Iris pigment epithelial cell (primary cell): ENCODE measurements around the gene LMX1B.

Experiments used
- DNase-seq: peaks from one replicate; pipeline ENCODE4 v3.0.0-alpha.2; 2011; ENCODE audit warnings: low read depth

LMX1B gene

GRCh38 chr9:126617823-126618165, 4.1 kb downstream of the LMX1B start:
- no peak for DNase-seq

GRCh38 chr9:126618190-126618584, 4.5 kb downstream of the LMX1B start:
- DNase-seq = peak; percentile 28

- no peak for DNase-seq
These were observed 5.0 kb downstream of the LMX1B start for GRCh38 chr9:126618585-126619360.

DNA sequence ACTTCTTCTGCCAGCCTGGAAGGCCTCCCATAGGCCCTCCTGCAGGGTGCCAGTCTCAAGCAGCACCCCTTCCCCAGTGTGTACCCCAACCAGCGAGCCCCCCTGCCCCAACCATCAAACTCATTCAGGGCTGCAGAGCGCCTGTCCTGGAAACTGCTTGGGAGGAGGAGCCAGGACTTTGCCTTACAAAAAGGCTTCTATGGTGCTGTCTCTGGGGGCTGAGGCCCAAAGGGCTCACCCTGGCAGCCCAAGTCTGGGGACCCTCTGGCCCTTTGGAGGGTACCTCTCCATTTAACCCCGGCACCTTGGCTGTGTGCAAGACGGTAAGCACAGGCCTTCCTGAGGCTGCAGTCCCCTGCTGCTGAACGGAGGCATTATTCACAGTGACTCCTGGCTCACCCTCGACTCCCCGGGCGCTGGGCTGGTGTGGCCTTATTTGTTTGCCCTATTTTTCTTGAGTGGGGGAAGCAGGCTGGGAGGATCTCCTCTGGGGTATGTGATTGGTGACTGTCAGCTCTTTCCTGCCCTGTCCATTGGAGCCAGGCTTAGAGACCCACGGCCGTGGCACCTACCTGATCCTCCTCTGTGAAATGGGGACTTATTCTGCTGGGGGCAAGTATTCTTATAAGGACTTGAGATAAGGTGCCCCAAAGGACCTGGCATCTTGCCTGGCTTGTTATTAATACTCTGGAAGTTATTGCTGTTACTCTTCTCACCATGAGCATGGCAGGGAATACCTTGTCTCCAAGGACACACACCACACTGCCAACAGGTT, 5.8 kb downstream of the LMX1B start:
- DNase-seq = no peak

DNA sequence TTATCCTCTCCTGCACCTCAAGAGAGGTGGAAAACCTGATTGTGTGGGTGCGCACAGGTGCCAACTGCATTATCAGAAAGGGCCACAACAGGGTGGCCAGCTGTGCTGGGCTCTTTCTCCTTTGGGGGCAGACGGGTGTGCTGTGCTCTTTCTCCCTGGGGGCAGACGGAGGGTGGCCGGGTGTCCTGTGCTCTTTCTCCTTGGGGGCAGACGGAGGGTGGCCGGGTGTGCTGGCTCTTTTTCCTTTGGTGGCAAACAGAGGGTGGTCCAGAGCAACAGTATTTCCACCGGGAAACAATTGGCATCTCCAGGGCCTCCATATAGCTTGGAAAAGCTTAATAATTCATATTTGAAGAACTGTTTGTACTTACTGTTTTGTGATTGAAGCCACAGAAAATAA, 6.8 kb downstream of the LMX1B start:
- no peak for DNase-seq

DNA sequence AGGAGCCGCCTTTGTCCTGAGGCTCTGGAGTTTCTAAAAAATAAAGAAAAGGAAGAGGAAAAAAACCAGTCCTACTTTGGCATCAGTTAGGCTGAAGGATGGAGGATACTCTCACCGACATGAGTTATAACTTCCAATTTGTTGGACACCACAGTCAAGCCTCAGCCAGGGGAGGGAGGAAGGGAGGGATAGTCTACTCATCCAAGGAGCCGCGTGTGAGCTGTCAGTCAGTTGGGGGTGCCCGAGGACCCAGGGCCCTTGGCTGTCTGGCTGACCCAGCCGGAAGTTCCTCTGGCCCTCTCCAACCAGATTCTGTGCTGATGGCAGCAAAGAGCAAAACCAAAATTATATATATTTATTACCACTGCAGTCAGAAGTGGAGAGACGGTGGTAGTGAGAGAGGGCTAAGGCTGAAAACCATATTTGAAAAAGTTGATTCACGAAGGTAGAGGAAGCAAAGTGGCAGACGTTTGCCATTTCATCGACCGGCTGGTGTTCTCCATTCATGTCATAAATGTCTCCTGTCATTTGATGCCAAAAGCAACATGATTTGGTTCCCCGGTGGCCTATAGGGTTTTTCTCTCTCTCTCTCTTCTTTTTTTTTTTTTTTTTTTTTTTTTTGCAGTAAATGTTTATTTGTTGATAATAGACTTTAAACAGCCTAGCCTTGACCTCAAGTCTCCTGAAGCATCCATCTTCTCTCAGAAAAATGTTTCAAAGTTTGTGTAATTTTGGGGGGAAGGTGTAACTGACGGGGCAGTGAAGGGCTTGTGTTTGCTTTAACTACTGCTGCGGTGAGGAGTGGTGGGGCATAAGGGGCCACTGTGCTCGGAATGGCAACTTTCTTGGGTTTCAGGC, 7.6 kb downstream of the LMX1B start:
- no peak for DNase-seq

GRCh38 chr9:126621919-126622735, 8.4 kb downstream of the LMX1B start:
- DNase-seq = no peak

- no peak for DNase-seq
These were observed 9.6 kb downstream of the LMX1B start for GRCh38 chr9:126623314-126623666.

GRCh38 chr9:126623667-126624478, 10.1 kb downstream of the LMX1B start:
- DNase-seq = no peak

- DNase-seq = no peak
These were observed 10.7 kb downstream of the LMX1B start for GRCh38 chr9:126624479-126624826.

GRCh38 chr9:126624912-126625311, 11.2 kb downstream of the LMX1B start:
- no peak for DNase-seq

GRCh38 chr9:126625329-126626126, 11.8 kb downstream of the LMX1B start:
- no peak for DNase-seq

- no peak for DNase-seq
These were observed 12.6 kb downstream of the LMX1B start for GRCh38 chr9:126626127-126626925.

DNA sequence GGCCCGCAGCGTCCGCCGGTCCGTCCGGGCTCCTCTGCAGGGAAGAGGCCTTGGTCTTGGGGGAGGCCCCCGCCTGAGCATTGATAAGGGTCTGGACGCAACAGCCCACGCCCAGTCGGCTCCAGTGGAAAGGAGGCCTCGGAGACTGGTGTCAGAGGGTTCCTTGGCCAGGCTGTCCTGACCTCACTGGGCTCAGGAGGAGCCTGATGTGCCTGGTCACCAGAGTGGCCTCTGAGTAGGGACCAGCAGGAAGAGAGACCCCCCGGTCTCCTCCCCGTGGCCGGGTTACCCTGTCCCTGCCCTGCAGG, 13.2 kb downstream of the LMX1B start:
- no peak for DNase-seq

DNA sequence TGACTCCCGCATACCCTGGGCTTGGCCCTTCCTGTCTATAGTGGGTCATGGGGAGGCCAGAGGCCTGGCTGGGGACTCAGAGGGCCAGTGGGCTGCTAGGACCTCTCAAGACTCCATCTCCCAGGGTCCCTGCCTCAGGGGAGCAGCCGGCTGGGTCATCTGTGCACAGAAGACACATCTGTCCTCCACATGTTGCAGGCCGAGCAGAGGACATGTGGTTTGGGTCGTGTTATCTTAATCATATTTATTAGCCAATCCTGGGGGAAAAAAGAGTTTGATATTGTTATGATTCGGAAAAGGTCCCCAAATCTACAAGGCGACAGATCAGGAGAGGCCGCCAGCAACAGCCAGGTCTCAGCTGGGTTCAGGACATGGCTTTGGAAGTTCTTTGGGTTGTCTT, 14.4 kb downstream of the LMX1B start:
- DNase-seq = no peak

GRCh38 chr9:126628969-126629674, 15.4 kb downstream of the LMX1B start:
- no peak for DNase-seq

DNA sequence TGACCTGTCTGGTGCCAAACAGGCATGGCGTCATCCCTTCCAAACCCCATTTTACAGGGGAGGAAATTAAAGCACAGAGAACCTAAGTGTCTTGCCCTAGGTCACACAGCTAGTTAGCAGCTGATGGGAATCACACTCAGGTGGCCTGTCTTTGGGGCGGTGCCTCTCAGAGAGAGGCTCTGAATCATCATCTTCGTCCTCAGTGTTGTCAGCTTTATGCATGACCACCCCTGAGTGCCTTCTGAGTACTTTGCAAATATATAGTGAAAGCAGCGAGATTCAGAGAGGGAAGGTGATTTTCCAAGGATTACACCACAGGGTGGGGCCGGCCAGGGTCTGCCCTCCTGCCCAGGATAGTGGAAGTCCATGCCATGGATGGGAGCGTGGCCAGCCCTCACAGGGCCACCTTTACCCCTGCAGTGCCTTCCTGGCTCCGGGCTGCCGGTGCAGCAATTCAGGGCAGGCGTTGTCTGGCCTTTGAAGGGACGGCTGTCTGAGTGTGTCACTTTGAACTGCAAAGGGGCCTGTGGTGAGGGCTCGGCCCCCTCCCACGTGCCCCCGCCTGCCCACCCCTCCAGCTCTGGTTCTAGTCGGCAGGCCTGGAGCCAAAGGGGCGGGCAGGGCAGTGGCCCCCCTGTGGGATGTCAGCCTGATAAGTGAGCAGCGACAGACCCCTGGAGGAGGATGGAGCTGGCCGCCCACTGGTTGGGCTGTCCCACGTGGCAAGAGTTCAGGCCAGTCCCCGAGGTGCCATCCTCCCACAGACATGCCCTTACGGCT, 16.9 kb downstream of the LMX1B start:
- DNase-seq = no peak

- no peak for DNase-seq
These were observed 17.5 kb downstream of the LMX1B start for GRCh38 chr9:126631254-126631653.
